Stimulated activated CD4-positive, alpha-beta T cell treated with anti-CD3 and anti-CD28 coated beads, TNF-alpha, amount 100 ng/mL, for 4 hours (primary cell): ENCODE measurements around the gene TFDP1.

Experiments used
- DNase-seq, 3 experiments: peaks; one replicate each; pipeline ENCODE4 v3.0.0-alpha.2; 2020; ENCODE audit warnings: low read depth in 3 of 3

The TFDP1 gene

GRCh38 chr13:113584205-113584869 is at the start of gene TFDP1:
TSS of gene TFDP1 (plus strand) at chr13:113584753. CDS start at chr13:113585838, 1,085 bp downstream.
- peak; percentile 16 to 60 (median 26) for DNase-seq

GRCh38 chr13:113535381-113535781 is 49.2 kb upstream of the TFDP1 start:
- DNase-seq: no peak

- DNase-seq: no peak
Measured at GRCh38 chr13:113536461-113537110, 48.0 kb upstream of the TFDP1 start.

GRCh38 chr13:113537205-113537604 is 47.3 kb upstream of the TFDP1 start:
- DNase-seq: no peak

- DNase-seq: no peak
Measured at GRCh38 chr13:113537909-113538688, 46.5 kb upstream of the TFDP1 start.

GRCh38 chr13:113538689-113539058 is 45.9 kb upstream of the TFDP1 start:
- no peak for DNase-seq

GRCh38 chr13:113539176-113539575 is 45.4 kb upstream of the TFDP1 start:
- no peak for DNase-seq

- DNase-seq: no peak
Measured at GRCh38 chr13:113539822-113540221, 44.7 kb upstream of the TFDP1 start.

- DNase-seq: no peak
Measured at GRCh38 chr13:113540523-113540922, 44.0 kb upstream of the TFDP1 start.

GRCh38 chr13:113542751-113543424 is 41.7 kb upstream of the TFDP1 start:
- no peak for DNase-seq

- DNase-seq: no peak
Measured at GRCh38 chr13:113544071-113544891, 40.3 kb upstream of the TFDP1 start.

GRCh38 chr13:113544896-113545295 is 39.7 kb upstream of the TFDP1 start:
- no peak for DNase-seq

GRCh38 chr13:113545455-113545930 is 39.1 kb upstream of the TFDP1 start:
- DNase-seq: no peak

GRCh38 chr13:113545931-113546516 is 38.5 kb upstream of the TFDP1 start:
- no peak for DNase-seq

GRCh38 chr13:113546571-113547237 is 37.8 kb upstream of the TFDP1 start:
- DNase-seq: no peak

GRCh38 chr13:113547238-113547971 is 37.1 kb upstream of the TFDP1 start:
- no peak for DNase-seq

GRCh38 chr13:113548171-113548641 is 36.3 kb upstream of the TFDP1 start:
- no peak for DNase-seq

- no peak for DNase-seq
Measured at GRCh38 chr13:113548778-113549621, 35.6 kb upstream of the TFDP1 start.
